ENCODE data around the gene ATP1A2.

- TF ChIP-seq CTCF (IDR thresholded peaks at IDR 0.05; ENCODE audit: insufficient read depth, low read length, poor library complexity, severe bottlenecking) (no peak), EZH2phosphoT487 (conservative IDR thresholded peaks at IDR 0.05; ENCODE audit: low read length) (no peak)
These were observed 39.3 kb upstream of the ATP1A2 start for GRCh38 chr1:160076295-160076694.

Measured in SU-DHL-6 (cell line).